GM23338 (cell line): ENCODE measurements around the gene SCFD2. TPM values are rescaled to one million over a fixed set of nuclear protein-coding genes. Genes with fewer than 3 reads are reported as not detected.
A peak's percentile ranks its signal among the peaks of the same experiment; 100 is the strongest.

Experiments
- ATAC-seq: fragments of 200-7000 bp; cut with Tn5 transposase; 3 replicates; pipeline ENCODE4 v1.9.1; 2020
- DNase-seq: peaks from one replicate; pipeline ENCODE4 v3.0.0-alpha.2; 2015; ENCODE audit warnings: low spot score
- H2AFZ ChIP-seq: fragments of 200-600 bp; sonication (generic); 2 replicates; pipeline ENCODE4 v1.8.0; 2016; ENCODE audit warnings: antibody characterized with exemption, mild to moderate bottlenecking, moderate library complexity
- H3F3A ChIP-seq: fragments of 200-600 bp; sonication (generic); replicated peaks from 2 replicates; pipeline ENCODE4 v1.8.0; 2017; ENCODE audit warnings: antibody characterized with exemption, mixed run types, low read depth
- H3K27ac ChIP-seq: fragments of 200-600 bp; sonication (generic); 2 replicates; pipeline ENCODE4 v1.6.1; 2016; ENCODE audit warnings: low read depth
- H3K27me3 ChIP-seq: fragments of 200-600 bp; sonication (generic); 2 replicates; pipeline ENCODE4 v1.8.0; 2016; ENCODE audit warnings: mild to moderate bottlenecking, mixed run types, moderate library complexity; ENCODE audit not compliant: insufficient read depth
- H3K36me3 ChIP-seq: fragments of 200-600 bp; sonication (generic); 2 replicates; pipeline ENCODE4 v1.8.0; 2016; ENCODE audit warnings: mild to moderate bottlenecking; ENCODE audit not compliant: insufficient read depth
- H3K4me1 ChIP-seq: fragments of 200-600 bp; sonication (generic); 2 replicates; pipeline ENCODE4 v1.8.0; 2016; ENCODE audit warnings: mild to moderate bottlenecking, moderate library complexity; ENCODE audit not compliant: insufficient read depth
- H3K4me2 ChIP-seq: fragments of 200-600 bp; sonication (generic); 2 replicates; pipeline ENCODE4 v1.7.1; 2017; ENCODE audit warnings: mixed run types
- H3K4me3 ChIP-seq: fragments of 200-600 bp; sonication (generic); 2 replicates; pipeline ENCODE4 v1.6.1; 2016; ENCODE audit warnings: mixed run types
- H3K79me2 ChIP-seq: fragments of 200-600 bp; sonication (generic); replicated peaks from 2 replicates; pipeline ENCODE4 v1.8.0; 2017; ENCODE audit warnings: mild to moderate bottlenecking; ENCODE audit not compliant: insufficient read depth
- H3K9me2 ChIP-seq: fragments of 200-600 bp; sonication (generic); 2 replicates; pipeline ENCODE4 v1.8.0; 2017; ENCODE audit not compliant: insufficient read depth
- H4K20me1 ChIP-seq: fragments of 200-600 bp; sonication (generic); replicated peaks from 2 replicates; pipeline ENCODE4 v1.8.0; 2017; ENCODE audit warnings: mild to moderate bottlenecking; ENCODE audit not compliant: insufficient read depth
- H3K27ac Mint-ChIP-seq: 2 replicates; pipeline ENCODE4 v1.8.0; 2020; ENCODE audit warnings: inconsistent platforms, mild to moderate bottlenecking, moderate library complexity, mixed read lengths
- H3K27me3 Mint-ChIP-seq: 3 replicates; pipeline ENCODE4 v1.8.0; 2022; ENCODE audit warnings: low read depth, mild to moderate bottlenecking, moderate library complexity, mixed read lengths, inconsistent platforms; ENCODE audit not compliant: insufficient read depth, poor library complexity
- H3K36me3 Mint-ChIP-seq: 3 replicates; pipeline ENCODE4 v1.8.0; 2021; ENCODE audit warnings: low read depth, mild to moderate bottlenecking, inconsistent platforms, moderate library complexity, mixed read lengths
- H3K4me1 Mint-ChIP-seq: 3 replicates; pipeline ENCODE4 v1.8.0; 2020; ENCODE audit warnings: mild to moderate bottlenecking, inconsistent platforms, mixed read lengths
- H3K4me3 Mint-ChIP-seq: 3 replicates; pipeline ENCODE4 v1.8.0; 2021; ENCODE audit warnings: moderate library complexity, mild to moderate bottlenecking, inconsistent platforms, mixed read lengths
- H3K9me3 Mint-ChIP-seq: 3 replicates; pipeline ENCODE4 v1.8.0; 2020; ENCODE audit warnings: moderate library complexity, mild to moderate bottlenecking, inconsistent platforms, mixed read lengths
- ETS1 ChIP-seq: IDR thresholded peaks from 2 replicates; pipeline ENCODE4 v1.6.1; 2016; ENCODE audit warnings: antibody characterized with exemption
- EZH2phosphoT487 ChIP-seq: fragments of 200-600 bp; sonication (generic); IDR thresholded peaks from one replicate; pipeline ENCODE4 v1.8.1; 2018; ENCODE audit warnings: antibody characterized with exemption; ENCODE audit not compliant: unreplicated experiment
- NANOG ChIP-seq: IDR thresholded peaks from 2 replicates; pipeline ENCODE4 v1.6.1; 2016; ENCODE audit warnings: antibody characterized with exemption, borderline replicate concordance
- REST ChIP-seq: IDR thresholded peaks from one replicate; pipeline ENCODE4 v1.6.1; 2018; ENCODE audit warnings: antibody characterized with exemption; ENCODE audit not compliant: unreplicated experiment
- ZNF114 ChIP-seq: fragments of 250-450 bp; sonication (Bioruptor Pico); IDR thresholded peaks from 2 replicates; pipeline ENCODE4 v1.5.0; 2020; ENCODE audit warnings: mild to moderate bottlenecking, moderate library complexity
- polyA plus RNA-seq: library from polyadenylated mRNA; unstranded; fragments of >200 nt; fragmentation: Nextera tagmentation; extraction: Ambion mirVana; gene quantifications from 2 replicates; pipeline ENCODE4 v1.2.1, GENCODE V29; 2016
- total RNA-seq: library from RNA; depleted of rRNA; stranded (reverse); fragments of >200 nt; shearing (Covaris generic); gene quantifications from 2 replicates; pipeline ENCODE4 v1.2.3, GENCODE V29; 2014

SCFD2 gene
- total and polyA plus RNA-seq, 2 experiments from 2014 or later: 5.7 to 17.5 TPM

- Histone ChIP-seq H3K4me3 (no peak overlapping the region), H3K9me2 (peaks cover 6% of the 10 kb centered on the region; the same call in 1 of the 2 replicates), H3K27ac (no peak overlapping the region), H3K27me3 (no peaks in the 10 kb centered on the region), H3K79me2 (no peaks in the 10 kb centered on the region), H3K4me2 (peak overlapping the region; percentile 18; the same call in 1 of the 2 replicates), H4K20me1 (no peaks in the 10 kb centered on the region), H3K36me3 (no peaks in the 10 kb centered on the region), H3K4me1 (peaks cover 29% of the 10 kb centered on the region), H3F3A (no peaks in the 10 kb centered on the region; the same call in none of the 2 replicates), H2AFZ (no peak overlapping the region)
- ATAC-seq (peak; percentile 37; the same call in 2 of the 3 replicates), DNase-seq (peak; percentile 24)
- Mint-ChIP-seq H3K9me3 (no peaks in the 10 kb centered on the region; the same call in 2 of the 3 replicates), H3K36me3 (no peaks in the 10 kb centered on the region), H3K4me3 (no peak overlapping the region; the same call in 2 of the 3 replicates), H3K4me1 (peaks cover 66% of the 10 kb centered on the region), H3K27ac (no peak overlapping the region), H3K27me3 (peaks cover 10% of the 10 kb centered on the region)
- no peak for TF ChIP-seq ETS1
- TF ChIP-seq ZNF114: no peak
- peak; percentile 64 for TF ChIP-seq NANOG
- no peak for TF ChIP-seq REST
Observed at GRCh38 chr4:52840531-52841370, 525.1 kb downstream of the SCFD2 start.

- H3K9me3 Mint-ChIP-seq: no peaks in the 10 kb centered on the region; the same call in 2 of the 3 replicates
- H3K27me3 Mint-ChIP-seq: peaks cover 13% of the 10 kb centered on the region
- Histone ChIP-seq H3K4me1 (peaks cover 36% of the 10 kb centered on the region), H3K4me3 (no peak overlapping the region), H3K4me2 (no peak overlapping the region), H3K27ac (no peak overlapping the region), H2AFZ (peak overlapping the region; percentile 44; the same call in 1 of the 2 replicates), H4K20me1 (no peaks in the 10 kb centered on the region), H3K27me3 (no peaks in the 10 kb centered on the region), H3K79me2 (no peaks in the 10 kb centered on the region), H3K36me3 (no peaks in the 10 kb centered on the region), H3K9me2 (peaks cover 6% of the 10 kb centered on the region; the same call in 1 of the 2 replicates), H3F3A (peaks cover under 1% of the 10 kb centered on the region)
- H3K27ac Mint-ChIP-seq: no peak overlapping the region
- DNase-seq: no peak
- H3K4me3 Mint-ChIP-seq: no peak overlapping the region
- no peak for ATAC-seq
- no peaks in the 10 kb centered on the region for H3K36me3 Mint-ChIP-seq
- H3K4me1 Mint-ChIP-seq: peaks cover 78% of the 10 kb centered on the region
- TF ChIP-seq ZNF114 (no peak), EZH2phosphoT487 (no peak), REST (no peak)
Observed at GRCh38 chr4:52838729-52839586, 526.9 kb downstream of the SCFD2 start.
